Lower leg skin (tissue), 4 donors: ENCODE results near the gene SAE1. TPM values are rescaled to one million over a fixed set of nuclear protein-coding genes. Genes with fewer than 3 reads are reported as not detected.
A peak's percentile ranks its signal among the peaks of the same experiment; 100 is the strongest.

Experiments used
- DNase-seq, 2 donors: peaks; one replicate each; pipeline ENCODE4 v3.0.0-alpha.2; 2019; ENCODE audit warnings: low spot score in 2 of 2
- H3K4me3 ChIP-seq: fragments of 200-600 bp; sonication (generic); 2 replicates; pipeline ENCODE4 v1.5.1; 2017; ENCODE audit warnings: mild to moderate bottlenecking, low read depth; ENCODE audit not compliant: poor library complexity, severe bottlenecking
- POLR2A ChIP-seq, 2 donors: fragments of 450-650 bp; IDR thresholded peaks; one replicate each; pipeline ENCODE4 v1.6.1; 2016 to 2017; ENCODE audit warnings: antibody characterized with exemption in 2 of 2, mild to moderate bottlenecking in 1 of 2, moderate library complexity in 1 of 2
- WGBS, 2 donors: methylation state at CpG; one replicate each; pipeline ENCODE4 v1.1.5; 2018; 5-methylcytosine and 5-hydroxymethylcytosine counted together
- intact Hi-C: fragments of 100-400 bp; cut with DNase I; formaldehyde crosslinking; loops from one replicate; pipeline ENCODE4 v1.15.0; 2023; ENCODE audit warnings: low total_unique reads
- total RNA-seq, 4 donors: library from RNA; depleted of rRNA; stranded (reverse); fragments of >200 nt; gene quantifications; one replicate each; pipeline ENCODE4 v1.1.0, GENCODE V29; 2016
- TF ChIP-seq, protein P1 (sequence below), 3 donors: fragments of 450-650 bp; IDR thresholded peaks; one replicate each; pipeline ENCODE4 v1.5.1; 2016; ENCODE audit warnings: antibody characterized with exemption in 3 of 3, mild to moderate bottlenecking in 3 of 3, moderate library complexity in 2 of 3

Gene SAE1
- 10 to 100 TPM; 38.8 to 56.1 (median 44.2) TPM for total RNA-seq

DNA sequence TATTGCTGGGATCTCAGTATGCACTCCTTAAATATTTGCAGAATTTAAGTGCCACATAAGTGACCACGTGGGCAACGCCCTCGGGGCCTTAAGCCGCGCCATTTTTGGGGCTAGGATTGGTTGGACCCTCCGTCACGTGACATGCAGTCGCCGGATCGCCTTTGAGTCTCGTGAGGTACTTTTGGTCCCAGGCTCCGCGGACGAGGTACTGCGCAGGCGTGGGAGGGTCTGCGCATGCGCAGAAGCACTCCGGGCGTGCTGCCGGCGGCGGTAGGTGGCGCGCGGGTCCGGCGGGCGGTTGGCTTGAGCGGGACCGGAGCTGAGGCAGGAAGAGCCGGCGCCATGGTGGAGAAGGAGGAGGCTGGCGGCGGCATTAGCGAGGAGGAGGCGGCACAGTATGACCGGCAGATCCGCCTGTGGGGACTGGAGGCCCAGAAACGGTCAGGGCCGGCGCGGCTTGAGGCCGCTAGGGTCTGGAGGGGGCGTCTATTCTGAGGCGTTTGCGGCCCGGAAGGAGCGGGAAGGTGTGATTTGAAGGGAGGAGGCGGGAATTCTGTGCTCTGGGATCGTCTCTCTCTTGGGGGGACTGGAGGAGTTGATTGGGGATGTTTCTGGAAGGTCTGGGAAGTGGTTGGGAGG, at the start of gene SAE1:
Gene SAE1, plus strand, starts transcription at position 247 of the 639 bp plus-strand sequence. Its CDS starts 96 bp downstream, at position 343.
- 0 to 1% methylated on average over 34 to 50 of the region's 51 CpGs for WGBS, 2 donors
- TF ChIP-seq POLR2A (IDR thresholded peaks at IDR 0.05) = no peak
- TF ChIP-seq, protein P1, sequence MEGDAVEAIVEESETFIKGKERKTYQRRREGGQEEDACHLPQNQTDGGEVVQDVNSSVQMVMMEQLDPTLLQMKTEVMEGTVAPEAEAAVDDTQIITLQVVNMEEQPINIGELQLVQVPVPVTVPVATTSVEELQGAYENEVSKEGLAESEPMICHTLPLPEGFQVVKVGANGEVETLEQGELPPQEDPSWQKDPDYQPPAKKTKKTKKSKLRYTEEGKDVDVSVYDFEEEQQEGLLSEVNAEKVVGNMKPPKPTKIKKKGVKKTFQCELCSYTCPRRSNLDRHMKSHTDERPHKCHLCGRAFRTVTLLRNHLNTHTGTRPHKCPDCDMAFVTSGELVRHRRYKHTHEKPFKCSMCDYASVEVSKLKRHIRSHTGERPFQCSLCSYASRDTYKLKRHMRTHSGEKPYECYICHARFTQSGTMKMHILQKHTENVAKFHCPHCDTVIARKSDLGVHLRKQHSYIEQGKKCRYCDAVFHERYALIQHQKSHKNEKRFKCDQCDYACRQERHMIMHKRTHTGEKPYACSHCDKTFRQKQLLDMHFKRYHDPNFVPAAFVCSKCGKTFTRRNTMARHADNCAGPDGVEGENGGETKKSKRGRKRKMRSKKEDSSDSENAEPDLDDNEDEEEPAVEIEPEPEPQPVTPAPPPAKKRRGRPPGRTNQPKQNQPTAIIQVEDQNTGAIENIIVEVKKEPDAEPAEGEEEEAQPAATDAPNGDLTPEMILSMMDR (IDR thresholded peaks at IDR 0.05) = no peak
- intact Hi-C loops = no loop called here
- DNase-seq = peak; percentile 88 to 98
- peak within 1 kb of the TSS; percentile 90 for H3K4me3 ChIP-seq

DNA sequence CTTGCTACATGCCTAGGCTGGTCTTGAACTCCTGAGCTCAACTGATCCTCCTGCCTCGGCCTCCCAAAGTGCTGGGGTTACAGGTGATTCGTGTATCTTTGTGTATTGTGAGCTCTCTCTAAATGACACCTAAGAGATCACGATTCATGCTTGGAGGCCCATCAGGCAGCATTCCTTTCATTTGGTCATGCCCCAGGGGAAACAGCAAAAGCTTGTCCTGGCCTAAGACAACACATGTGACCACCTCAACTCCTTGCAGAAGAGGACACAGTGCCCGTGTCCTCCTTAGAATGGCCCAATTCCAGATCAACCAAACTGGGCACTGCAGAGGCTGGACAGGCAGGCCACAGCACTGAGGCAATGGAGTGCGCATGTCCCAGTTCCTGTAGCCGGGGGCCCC, 49.5 kb upstream of the SAE1 start:
- no peak for DNase-seq
- H3K4me3 ChIP-seq = no peak overlapping the region
- TF ChIP-seq POLR2A (IDR thresholded peaks at IDR 0.05) = no peak
- TF ChIP-seq, protein P1 (IDR thresholded peaks at IDR 0.05) = no peak
- intact Hi-C loops = no loop called here
- 81% methylated on average over 6 of the region's 6 CpGs for WGBS, 2 donors

DNA sequence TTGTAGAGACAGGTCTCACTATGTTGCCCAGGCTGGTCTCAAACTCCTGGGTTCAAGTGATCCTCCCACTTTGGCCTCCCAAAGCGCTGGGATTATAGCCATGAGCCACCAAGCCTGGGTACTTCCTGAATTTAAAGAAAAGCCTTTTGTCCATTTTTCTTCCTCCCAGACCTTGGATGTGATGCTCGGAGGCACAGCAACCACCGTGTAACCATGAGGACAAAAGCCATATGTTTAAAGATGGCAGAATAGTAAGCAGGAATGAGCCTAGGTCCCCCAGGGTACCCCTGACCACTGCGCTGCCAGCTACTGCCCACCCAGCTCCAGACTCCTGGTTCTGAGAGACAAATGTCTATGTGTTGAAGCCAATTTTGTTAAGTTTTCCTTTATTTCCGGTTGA, 48.1 kb upstream of the SAE1 start:
- intact Hi-C loops = no loop called here
- TF ChIP-seq POLR2A (IDR thresholded peaks at IDR 0.05) = no peak
- TF ChIP-seq, protein P1 (IDR thresholded peaks at IDR 0.05) = no peak
- WGBS, 2 donors = 94 to 96% methylated on average over 5 of the region's 5 CpGs
- DNase-seq = no peak
- no peak overlapping the region for H3K4me3 ChIP-seq

DNA sequence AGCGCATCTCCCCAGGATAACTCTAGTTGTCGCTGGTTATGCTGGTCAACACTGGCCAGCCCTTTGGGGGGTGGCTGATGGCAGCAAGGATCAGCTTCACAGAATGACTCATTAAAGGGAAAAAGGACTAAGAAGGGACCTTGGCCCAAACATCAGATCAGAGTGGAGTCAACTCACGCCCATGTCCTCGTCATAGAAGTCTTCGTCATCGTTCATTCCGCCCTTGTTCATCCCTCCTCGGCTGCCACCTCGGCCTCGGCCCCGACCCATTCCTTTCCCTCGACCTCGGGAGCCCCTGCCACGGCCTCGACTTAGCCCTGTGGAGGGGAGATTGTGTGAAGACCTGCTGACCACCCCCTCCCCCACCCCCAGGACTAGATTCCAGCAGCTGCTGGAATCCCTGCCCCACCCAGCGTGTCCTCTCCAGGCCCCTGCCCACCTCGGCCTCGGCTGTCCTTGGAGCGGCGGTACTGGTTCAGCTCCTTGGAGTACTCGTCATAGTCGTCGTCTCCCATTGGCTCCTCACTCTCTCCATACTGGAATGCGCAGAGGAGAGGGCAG, 45.7 kb upstream of the SAE1 start:
- H3K4me3 ChIP-seq = no peak overlapping the region
- intact Hi-C loops = no loop called here
- DNase-seq = no peak
- WGBS, 2 donors = 91 to 92% methylated on average over 22 to 24 of the region's 24 CpGs
- TF ChIP-seq POLR2A (IDR thresholded peaks at IDR 0.05) = no peak
- TF ChIP-seq, protein P1 (IDR thresholded peaks at IDR 0.05) = no peak

DNA sequence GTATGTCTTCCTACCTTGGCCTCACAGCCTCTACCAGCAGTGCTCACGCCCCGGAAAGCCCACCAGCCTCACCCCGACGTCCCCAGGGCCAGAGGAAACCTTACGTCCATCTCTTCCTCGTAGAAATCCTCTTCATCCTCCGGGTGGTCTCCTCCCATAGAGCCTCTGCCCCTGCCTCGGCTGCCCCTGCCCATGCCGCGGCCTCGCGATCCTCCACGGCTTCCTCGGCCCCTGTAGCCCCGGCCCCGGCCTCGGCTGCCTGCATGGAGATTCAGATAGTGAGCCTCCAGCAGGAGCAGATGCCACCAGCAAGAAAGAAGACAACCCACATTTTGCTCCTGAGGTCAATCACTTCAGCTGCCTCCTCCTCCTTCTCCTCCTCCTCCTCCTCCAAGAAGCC, 44.4 kb upstream of the SAE1 start:
- intact Hi-C loops = no loop called here
- TF ChIP-seq, protein P1 (IDR thresholded peaks at IDR 0.05) = no peak
- TF ChIP-seq POLR2A (IDR thresholded peaks at IDR 0.05) = no peak
- DNase-seq = no peak
- H3K4me3 ChIP-seq = no peak overlapping the region
- 95% methylated on average over 17 of the region's 17 CpGs for WGBS, 2 donors
